ENCODE data around the gene MTMR1. TPM values are rescaled to one million over a fixed set of nuclear protein-coding genes. Genes with fewer than 3 reads are reported as not detected.

The MTMR1 gene
- total RNA-seq, 4 donors from 2014 or later = 8.3 to 11.5 (median 11.0) TPM

- H3K4me1 ChIP-seq = peaks cover 0 to 6% (median 0%) of the 10 kb centered on the region in 4 donors
- no peak overlapping the region for H3K4me3 ChIP-seq
- H3K27ac ChIP-seq = no peak overlapping the region
- H3K27me3 ChIP-seq = no peaks in the 10 kb centered on the region
- DNase-seq (ENCODE audit: low spot score in 2 of 2) = no peak
- no peaks in the 10 kb centered on the region for H3K9me3 ChIP-seq
- TF ChIP-seq POLR2A (IDR thresholded peaks at IDR 0.05) (no peak), EP300 (IDR thresholded peaks at IDR 0.05) (no peak), CTCF (IDR thresholded peaks at IDR 0.05) (no peak)
- no peaks in the 10 kb centered on the region for H3K36me3 ChIP-seq
Observed at GRCh38 chrX:150712619-150713018, 19.4 kb downstream of the MTMR1 start.

- 50 to 72% methylated on average over 3 of the region's 3 CpGs for WGBS, 2 donors
- Histone ChIP-seq H3K9me3 (no peaks in the 10 kb centered on the region), H3K4me1 (peaks cover 0 to 6% (median 0%) of the 10 kb centered on the region in 4 donors), H3K27me3 (no peaks in the 10 kb centered on the region), H3K4me3 (no peak overlapping the region), H3K36me3 (no peaks in the 10 kb centered on the region), H3K27ac (no peak overlapping the region)
- DNase-seq (ENCODE audit: low spot score in 2 of 2) = no peak
- TF ChIP-seq EP300 (IDR thresholded peaks at IDR 0.05) (no peak), CTCF (IDR thresholded peaks at IDR 0.05) (no peak), POLR2A (IDR thresholded peaks at IDR 0.05) (no peak)
Observed at GRCh38 chrX:150715184-150715583, 22.0 kb downstream of the MTMR1 start.

- H3K27me3 ChIP-seq = no peaks in the 10 kb centered on the region
- no peaks in the 10 kb centered on the region for H3K36me3 ChIP-seq
- no peak overlapping the region for H3K27ac ChIP-seq
- WGBS, 2 donors = 58 to 78% methylated on average over 4 of the region's 4 CpGs
- TF ChIP-seq CTCF (IDR thresholded peaks at IDR 0.05) = no peak
- no peak for TF ChIP-seq EP300 (IDR thresholded peaks at IDR 0.05)
- no peak for TF ChIP-seq POLR2A (IDR thresholded peaks at IDR 0.05)
- H3K4me3 ChIP-seq = no peak overlapping the region
- no peaks in the 10 kb centered on the region for H3K9me3 ChIP-seq
- peaks cover 0 to 6% (median 0%) of the 10 kb centered on the region in 4 donors for H3K4me1 ChIP-seq
- DNase-seq (ENCODE audit: low spot score in 2 of 2) = no peak
Observed at GRCh38 chrX:150719621-150720020, 26.4 kb downstream of the MTMR1 start.

GRCh38 chrX:150729956-150730355 lies 36.8 kb downstream of the MTMR1 start:
- Histone ChIP-seq H3K27ac (no peak overlapping the region), H3K4me1 (no peaks in the 10 kb centered on the region), H3K36me3 (peaks cover 0 to 30% (median 0%) of the 10 kb centered on the region in 3 donors), H3K4me3 (no peak overlapping the region), H3K27me3 (no peaks in the 10 kb centered on the region), H3K9me3 (no peaks in the 10 kb centered on the region)
- 80 to 84% methylated on average over 5 of the region's 5 CpGs for WGBS, 2 donors
- no peak for DNase-seq (ENCODE audit: low spot score in 2 of 2)
- TF ChIP-seq CTCF (IDR thresholded peaks at IDR 0.05) = no peak
- TF ChIP-seq POLR2A (IDR thresholded peaks at IDR 0.05) = no peak
- no peak for TF ChIP-seq EP300 (IDR thresholded peaks at IDR 0.05)

GRCh38 chrX:150730719-150731118 lies 37.5 kb downstream of the MTMR1 start:
- Histone ChIP-seq H3K36me3 (peaks cover 0 to 30% (median 0%) of the 10 kb centered on the region in 3 donors), H3K4me1 (no peaks in the 10 kb centered on the region), H3K4me3 (no peak overlapping the region), H3K9me3 (no peaks in the 10 kb centered on the region), H3K27ac (no peak overlapping the region), H3K27me3 (no peaks in the 10 kb centered on the region)
- WGBS, 2 donors = 74 to 85% methylated on average over 6 of the region's 6 CpGs
- DNase-seq (ENCODE audit: low spot score in 2 of 2) = no peak
- TF ChIP-seq POLR2A (IDR thresholded peaks at IDR 0.05) = no peak
- TF ChIP-seq CTCF (IDR thresholded peaks at IDR 0.05) = no peak
- TF ChIP-seq EP300 (IDR thresholded peaks at IDR 0.05) = no peak

All from tibial nerve (tissue), 4 donors.